Upper lobe of left lung (tissue), 4 donors: ENCODE data around the gene FARP1.

Experiments used
- POLR2A ChIP-seq, 4 donors: fragments of 450-650 bp; IDR thresholded peaks; one replicate each; pipeline ENCODE4 v1.5.1; 2016 to 2017; ENCODE audit warnings: antibody characterized with exemption in 4 of 4, mild to moderate bottlenecking in 2 of 4
- POLR2AphosphoS5 ChIP-seq, 2 donors: sonication (generic); formaldehyde crosslinking; IDR thresholded peaks; one replicate each; pipeline ENCODE4 v1.5.1; 2017; ENCODE audit warnings: antibody characterized with exemption in 2 of 2
- TF ChIP-seq, protein P1 (sequence below), 6 experiments: fragments of 450-650 bp in 4 of 6; fragments of 200-600 bp in 2 of 6; sonication (generic) in 2 of 6; IDR thresholded peaks; one replicate each; pipeline ENCODE4 v1.5.1; 2016 to 2019; ENCODE audit warnings: antibody characterized with exemption in 6 of 6

DNA sequence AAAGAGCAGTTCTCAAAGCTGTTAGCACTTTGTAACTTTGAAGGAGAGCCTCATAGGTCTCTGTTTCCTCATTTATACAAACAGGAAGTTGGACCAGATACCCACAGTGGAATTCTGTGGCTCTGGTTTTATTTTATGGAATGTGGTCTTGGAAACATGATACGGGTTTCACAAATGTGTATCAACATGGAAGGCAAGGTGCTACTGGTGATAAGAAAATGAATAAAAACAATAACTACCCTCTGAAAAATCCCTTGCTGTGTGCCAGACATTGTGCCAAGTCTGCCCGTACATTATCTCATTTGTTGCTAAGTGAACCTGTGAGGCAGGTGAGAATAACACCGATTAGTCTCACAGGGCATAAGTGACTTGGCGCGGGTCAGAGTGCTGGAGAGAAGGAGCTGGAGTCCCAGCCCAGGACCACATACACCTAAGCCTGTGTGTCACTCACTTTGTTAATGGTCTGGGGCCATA, 79.2 kb downstream of the FARP1 start:
- TF ChIP-seq, protein P1, sequence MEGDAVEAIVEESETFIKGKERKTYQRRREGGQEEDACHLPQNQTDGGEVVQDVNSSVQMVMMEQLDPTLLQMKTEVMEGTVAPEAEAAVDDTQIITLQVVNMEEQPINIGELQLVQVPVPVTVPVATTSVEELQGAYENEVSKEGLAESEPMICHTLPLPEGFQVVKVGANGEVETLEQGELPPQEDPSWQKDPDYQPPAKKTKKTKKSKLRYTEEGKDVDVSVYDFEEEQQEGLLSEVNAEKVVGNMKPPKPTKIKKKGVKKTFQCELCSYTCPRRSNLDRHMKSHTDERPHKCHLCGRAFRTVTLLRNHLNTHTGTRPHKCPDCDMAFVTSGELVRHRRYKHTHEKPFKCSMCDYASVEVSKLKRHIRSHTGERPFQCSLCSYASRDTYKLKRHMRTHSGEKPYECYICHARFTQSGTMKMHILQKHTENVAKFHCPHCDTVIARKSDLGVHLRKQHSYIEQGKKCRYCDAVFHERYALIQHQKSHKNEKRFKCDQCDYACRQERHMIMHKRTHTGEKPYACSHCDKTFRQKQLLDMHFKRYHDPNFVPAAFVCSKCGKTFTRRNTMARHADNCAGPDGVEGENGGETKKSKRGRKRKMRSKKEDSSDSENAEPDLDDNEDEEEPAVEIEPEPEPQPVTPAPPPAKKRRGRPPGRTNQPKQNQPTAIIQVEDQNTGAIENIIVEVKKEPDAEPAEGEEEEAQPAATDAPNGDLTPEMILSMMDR (IDR thresholded peaks at IDR 0.05) = no peak
- no peak for TF ChIP-seq POLR2A (IDR thresholded peaks at IDR 0.05)
- TF ChIP-seq POLR2AphosphoS5 (IDR thresholded peaks at IDR 0.05) = no peak
